Osteoblast (primary cell): ENCODE measurements around the gene VCPKMT. TPM values are rescaled to one million over a fixed set of nuclear protein-coding genes. Genes with fewer than 3 reads are reported as not detected.

Source experiments
- DNase-seq: peaks from one replicate; pipeline ENCODE4 v3.0.0; 2011; ENCODE audit warnings: low spot score, mixed read lengths; ENCODE audit not compliant: insufficient read length; ENCODE audit errors: missing footprints
- H2AFZ ChIP-seq: 2 replicates; pipeline ENCODE4 v1.6.0; 2011; ENCODE audit warnings: mild to moderate bottlenecking, low read length
- H3K27ac ChIP-seq: 2 replicates; pipeline ENCODE4 v1.5.1; 2011; ENCODE audit warnings: mild to moderate bottlenecking, low read depth, low read length, moderate library complexity
- H3K27me3 ChIP-seq: 2 replicates; pipeline ENCODE4 v1.6.0; 2012; ENCODE audit warnings: mild to moderate bottlenecking, control low read depth, inconsistent platforms, low read length, moderate library complexity; ENCODE audit not compliant: insufficient read depth
- H3K36me3 ChIP-seq: 2 replicates; pipeline ENCODE4 v1.5.1; 2011; ENCODE audit warnings: mild to moderate bottlenecking, low read length, control low read depth, moderate library complexity; ENCODE audit not compliant: insufficient read depth
- H3K4me1 ChIP-seq: 2 replicates; pipeline ENCODE4 v1.5.1; 2011; ENCODE audit warnings: mild to moderate bottlenecking, low read length, control low read depth, moderate library complexity; ENCODE audit not compliant: insufficient read depth
- H3K4me2 ChIP-seq: 2 replicates; pipeline ENCODE4 v1.6.0; 2011; ENCODE audit warnings: mild to moderate bottlenecking, low read length; ENCODE audit not compliant: insufficient read depth
- H3K4me3 ChIP-seq: fragments of 200-600 bp; sonication (generic); 3 replicates; pipeline ENCODE4 v1.5.1; 2012; ENCODE audit warnings: mild to moderate bottlenecking, low read length, inconsistent platforms; ENCODE audit not compliant: insufficient read depth
- H3K79me2 ChIP-seq: 2 replicates; pipeline ENCODE4 v1.6.0; 2012; ENCODE audit warnings: mild to moderate bottlenecking, low read length, control low read depth, inconsistent platforms; ENCODE audit not compliant: insufficient read depth
- H3K9me3 ChIP-seq: 2 replicates; pipeline ENCODE4 v1.5.1; 2011; ENCODE audit warnings: low read depth, low read length, control low read depth
- H4K20me1 ChIP-seq: 2 replicates; pipeline ENCODE4 v1.6.0; 2012; ENCODE audit warnings: mild to moderate bottlenecking, low read length, control low read depth; ENCODE audit not compliant: insufficient read depth
- CTCF ChIP-seq: IDR thresholded peaks from 2 replicates; pipeline ENCODE4 v1.5.1; 2011; ENCODE audit warnings: mild to moderate bottlenecking, low read depth, low read length, moderate library complexity; ENCODE audit errors: extremely low read depth
- total RNA-seq: library from RNA; depleted of rRNA; stranded (reverse); fragments of >200 nt; gene quantifications from 2 replicates; pipeline ENCODE4 v1.2.3, GENCODE V29; 2012

Gene VCPKMT
- total RNA-seq, 1 donor, result 5.4 TPM

GRCh38 chr14:50070840-50071548, 45.4 kb downstream of the VCPKMT start:
- TF ChIP-seq CTCF, result no peak
- Histone ChIP-seq H3K9me3 (no peaks in the 10 kb centered on the region), H3K4me1 (peaks cover 12% of the 10 kb centered on the region), H2AFZ (no peak overlapping the region), H4K20me1 (no peaks in the 10 kb centered on the region), H3K36me3 (no peaks in the 10 kb centered on the region), H3K79me2 (no peaks in the 10 kb centered on the region), H3K27me3 (no peaks in the 10 kb centered on the region), H3K4me3 (no peak overlapping the region), H3K27ac (no peak overlapping the region), H3K4me2 (no peak overlapping the region)
- DNase-seq, result no peak

GRCh38 chr14:50070230-50070629, 46.1 kb downstream of the VCPKMT start:
- Histone ChIP-seq H3K4me2 (no peak overlapping the region), H3K36me3 (no peaks in the 10 kb centered on the region), H3K4me3 (no peak overlapping the region), H3K9me3 (no peaks in the 10 kb centered on the region), H3K27me3 (no peaks in the 10 kb centered on the region), H3K27ac (no peak overlapping the region), H4K20me1 (no peaks in the 10 kb centered on the region), H3K4me1 (peaks cover 12% of the 10 kb centered on the region), H3K79me2 (no peaks in the 10 kb centered on the region), H2AFZ (no peak overlapping the region)
- TF ChIP-seq CTCF, result no peak
- DNase-seq, result no peak

- TF ChIP-seq CTCF, result no peak
- H4K20me1 ChIP-seq, result no peaks in the 10 kb centered on the region
- no peaks in the 10 kb centered on the region for H3K9me3 ChIP-seq
- no peaks in the 10 kb centered on the region for H3K36me3 ChIP-seq
- H2AFZ ChIP-seq, result no peak overlapping the region
- H3K4me2 ChIP-seq, result no peak overlapping the region
- H3K27me3 ChIP-seq, result no peaks in the 10 kb centered on the region
- H3K79me2 ChIP-seq, result no peaks in the 10 kb centered on the region
- no peak overlapping the region for H3K27ac ChIP-seq
- peaks cover 12% of the 10 kb centered on the region for H3K4me1 ChIP-seq
- H3K4me3 ChIP-seq, result no peak overlapping the region
- no peak for DNase-seq
These were observed 47.0 kb downstream of the VCPKMT start for GRCh38 chr14:50069325-50069724.

- TF ChIP-seq CTCF, result no peak
- peaks cover 12% of the 10 kb centered on the region for H3K4me1 ChIP-seq
- no peaks in the 10 kb centered on the region for H3K9me3 ChIP-seq
- no peaks in the 10 kb centered on the region for H3K79me2 ChIP-seq
- H3K36me3 ChIP-seq, result no peaks in the 10 kb centered on the region
- no peaks in the 10 kb centered on the region for H4K20me1 ChIP-seq
- H3K27me3 ChIP-seq, result no peaks in the 10 kb centered on the region
- H2AFZ ChIP-seq, result no peak overlapping the region
- H3K4me2 ChIP-seq, result no peak overlapping the region
- DNase-seq, result no peak
- no peak overlapping the region for H3K4me3 ChIP-seq
- no peak overlapping the region for H3K27ac ChIP-seq
These were observed 47.9 kb downstream of the VCPKMT start for GRCh38 chr14:50068496-50068895.
